DND-41 (cell line): ENCODE data around the gene PHLPP1.
A peak's percentile ranks its signal among the peaks of the same experiment; 100 is the strongest.

Experiments used
- ATAC-seq: fragments of 200-7000 bp; cut with Tn5 transposase; 3 replicates; pipeline ENCODE4 v1.9.1; 2021; ENCODE audit warnings: low read depth; ENCODE audit not compliant: insufficient read depth
- DNase-seq: peaks from one replicate; pipeline ENCODE4 v3.0.0-alpha.2; 2020
- H2AFZ ChIP-seq: 2 replicates; pipeline ENCODE4 v1.6.0; 2012; ENCODE audit warnings: low read depth, low read length
- H3K27ac ChIP-seq: 2 replicates; pipeline ENCODE4 v1.5.1; 2012; ENCODE audit warnings: low read length, inconsistent platforms
- H3K27me3 ChIP-seq: fragments of 200-600 bp; sonication (generic); 2 replicates; pipeline ENCODE4 v1.6.0; 2012; ENCODE audit warnings: low read length, mild to moderate bottlenecking, inconsistent platforms; ENCODE audit not compliant: insufficient read depth, poor library complexity
- H3K36me3 ChIP-seq: 2 replicates; pipeline ENCODE4 v1.5.1; 2012; ENCODE audit warnings: low read length, inconsistent platforms; ENCODE audit not compliant: insufficient read depth
- H3K4me1 ChIP-seq: 2 replicates; pipeline ENCODE4 v1.5.1; 2012; ENCODE audit warnings: mild to moderate bottlenecking, low read length; ENCODE audit not compliant: insufficient read depth
- H3K4me2 ChIP-seq: 2 replicates; pipeline ENCODE4 v1.6.0; 2012; ENCODE audit warnings: mild to moderate bottlenecking, moderate library complexity, low read length, inconsistent platforms; ENCODE audit not compliant: insufficient read depth
- H3K4me3 ChIP-seq, 2 experiments: fragments of 200-600 bp in 1 of 2; shearing (Covaris generic) in 1 of 2; 2 replicates each; pipeline ENCODE4 v1.5.1; 2012 to 2016; ENCODE audit warnings: inconsistent platforms in 2 of 2, low read length in 2 of 2, mild to moderate bottlenecking in 2 of 2, low read depth in 1 of 2, moderate library complexity in 1 of 2
- H3K79me2 ChIP-seq: 2 replicates; pipeline ENCODE4 v1.6.0; 2012; ENCODE audit warnings: low read length, inconsistent platforms; ENCODE audit not compliant: insufficient read depth
- H3K9ac ChIP-seq: 2 replicates; pipeline ENCODE4 v1.6.0; 2012; ENCODE audit warnings: low read depth, mild to moderate bottlenecking, inconsistent platforms, low read length, moderate library complexity
- H3K9me3 ChIP-seq: 2 replicates; pipeline ENCODE4 v1.5.1; 2012; ENCODE audit warnings: low read length, moderate library complexity, mild to moderate bottlenecking, inconsistent platforms; ENCODE audit not compliant: insufficient read depth, severe bottlenecking
- H4K20me1 ChIP-seq: 2 replicates; pipeline ENCODE4 v1.6.0; 2012; ENCODE audit warnings: low read length; ENCODE audit not compliant: insufficient read depth
- CTCF ChIP-seq: IDR thresholded peaks from 2 replicates; pipeline ENCODE4 v1.5.1; 2012; ENCODE audit warnings: borderline replicate concordance, low read length, moderate library complexity, mild to moderate bottlenecking; ENCODE audit not compliant: poor library complexity, severe bottlenecking; ENCODE audit errors: extremely low read depth
- EZH2 ChIP-seq: IDR thresholded peaks from 3 replicates; pipeline ENCODE4 v1.6.1; 2012; ENCODE audit warnings: borderline replicate concordance, low read depth, mild to moderate bottlenecking, moderate library complexity, low read length, inconsistent platforms; ENCODE audit not compliant: severe bottlenecking

Gene PHLPP1

GRCh38 chr18:62714671-62715435 lies 488 bp upstream of the PHLPP1 start:
- Histone ChIP-seq H4K20me1 (no peaks in the 10 kb centered on the region), H3K36me3 (no peaks in the 10 kb centered on the region), H3K27me3 (no peaks in the 10 kb centered on the region), H3K79me2 (peaks cover 10% of the 10 kb centered on the region; the same call in 1 of the 2 replicates), H2AFZ (peak overlapping the region; percentile 83), H3K27ac (peak overlapping the region; percentile 62; the same call in 1 of the 2 replicates), H3K4me3 (peak overlapping the region; percentile 32 to 74; a peak in 3 of 4 replicates), H3K9ac (peak overlapping the region; percentile 69), H3K4me1 (peaks cover 47% of the 10 kb centered on the region), H3K9me3 (no peaks in the 10 kb centered on the region), H3K4me2 (peak overlapping the region; percentile 93)
- DNase-seq, result peak; percentile 97
- ATAC-seq, result peak; percentile 83
- TF ChIP-seq EZH2, result no peak
- TF ChIP-seq CTCF, result peak; percentile 78

- peak overlapping the region; percentile 51 for H3K27ac ChIP-seq
- ATAC-seq (peak; percentile 44), DNase-seq (peak; percentile 66)
- H3K9me3 ChIP-seq, result no peaks in the 10 kb centered on the region
- H2AFZ ChIP-seq, result peak overlapping the region; percentile 83
- H3K27me3 ChIP-seq, result no peaks in the 10 kb centered on the region
- peak overlapping the region; percentile 93 for H3K4me2 ChIP-seq
- H3K36me3 ChIP-seq, result no peaks in the 10 kb centered on the region
- no peaks in the 10 kb centered on the region for H4K20me1 ChIP-seq
- H3K4me1 ChIP-seq, result peaks cover 53% of the 10 kb centered on the region
- H3K9ac ChIP-seq, result peak overlapping the region; percentile 69
- peak overlapping the region; percentile 32 to 74; a peak in 3 of 4 replicates for H3K4me3 ChIP-seq
- TF ChIP-seq EZH2 (no peak), CTCF (no peak)
- H3K79me2 ChIP-seq, result peaks cover 10% of the 10 kb centered on the region
These were observed 646 bp downstream of the PHLPP1 start for GRCh38 chr18:62715759-62716615.

- Histone ChIP-seq H3K27me3 (no peaks in the 10 kb centered on the region), H3K9ac (peak overlapping the region; percentile 35; the same call in 1 of the 2 replicates), H3K4me1 (peaks cover 53% of the 10 kb centered on the region), H3K4me2 (peak overlapping the region; percentile 93), H2AFZ (peak overlapping the region; percentile 53; the same call in 1 of the 2 replicates), H3K27ac (no peak overlapping the region; the same call in 1 of the 2 replicates), H3K4me3 (peak overlapping the region; percentile 14 to 74; a peak in 3 of 4 replicates), H3K9me3 (no peaks in the 10 kb centered on the region), H4K20me1 (no peaks in the 10 kb centered on the region), H3K36me3 (no peaks in the 10 kb centered on the region), H3K79me2 (peaks cover 13% of the 10 kb centered on the region)
- no peak for TF ChIP-seq CTCF
- no peak for TF ChIP-seq EZH2
- no peak for ATAC-seq
- no peak for DNase-seq
These were observed 1.4 kb downstream of the PHLPP1 start for GRCh38 chr18:62716619-62717168.
